Right atrium auricular region (tissue), 2 donors: ENCODE results near the gene FGF1. TPM values are rescaled to one million over a fixed set of nuclear protein-coding genes. Genes with fewer than 3 reads are reported as not detected.
A peak's percentile ranks its signal among the peaks of the same experiment; 100 is the strongest.

Experiments used
- DNase-seq: peaks from one replicate; pipeline ENCODE4 v3.0.0-alpha.2; 2019; ENCODE audit warnings: low spot score
- H3K27ac ChIP-seq, 2 donors: fragments of 200-600 bp; sonication (generic); 1 replicate in 1 of 2; 2 replicates in 1 of 2; pipeline ENCODE4 v1.5.1; 2016 to 2019
- H3K27me3 ChIP-seq, 2 donors: fragments of 200-600 bp; sonication (generic); one replicate each; pipeline versions ENCODE4 v1.5.1 to v1.6.0; 2017 to 2019
- H3K36me3 ChIP-seq: fragments of 200-600 bp; sonication (generic); one replicate; pipeline ENCODE4 v1.5.1; 2016
- H3K4me1 ChIP-seq, 2 donors: fragments of 200-600 bp; sonication (generic); one replicate each; pipeline versions ENCODE4 v1.5.1 to v1.6.0; 2017 to 2019
- H3K4me3 ChIP-seq, 2 donors: fragments of 200-600 bp; sonication (generic); 1 replicate in 1 of 2; 2 replicates in 1 of 2; pipeline ENCODE4 v1.5.1; 2017 to 2019; ENCODE audit warnings: mild to moderate bottlenecking in 1 of 2, moderate library complexity in 1 of 2
- H3K9me3 ChIP-seq, 2 donors: fragments of 200-600 bp; sonication (generic); one replicate each; pipeline ENCODE4 v1.5.1; 2019
- total RNA-seq, 2 donors: library from RNA; depleted of rRNA; stranded (reverse); fragments of >200 nt; gene quantifications; one replicate each; pipeline ENCODE4 v1.1.0, GENCODE V29; 2016
- TF ChIP-seq, protein P1 (sequence below), 2 donors: fragments of 200-600 bp; sonication (generic); IDR thresholded peaks; one replicate each; pipeline ENCODE4 v1.5.1; 2019; ENCODE audit warnings: antibody characterized with exemption in 2 of 2

The FGF1 gene
- total RNA-seq, 2 donors from 2014 or later, result 35.3 to 47.9 TPM

GRCh38 chr5:142572006-142572405 lies 113.9 kb downstream of the FGF1 start:
- H3K27me3 ChIP-seq, result no peaks in the 10 kb centered on the region
- no peaks in the 10 kb centered on the region for H3K9me3 ChIP-seq
- no peak overlapping the region for H3K4me3 ChIP-seq
- TF ChIP-seq, protein P1, sequence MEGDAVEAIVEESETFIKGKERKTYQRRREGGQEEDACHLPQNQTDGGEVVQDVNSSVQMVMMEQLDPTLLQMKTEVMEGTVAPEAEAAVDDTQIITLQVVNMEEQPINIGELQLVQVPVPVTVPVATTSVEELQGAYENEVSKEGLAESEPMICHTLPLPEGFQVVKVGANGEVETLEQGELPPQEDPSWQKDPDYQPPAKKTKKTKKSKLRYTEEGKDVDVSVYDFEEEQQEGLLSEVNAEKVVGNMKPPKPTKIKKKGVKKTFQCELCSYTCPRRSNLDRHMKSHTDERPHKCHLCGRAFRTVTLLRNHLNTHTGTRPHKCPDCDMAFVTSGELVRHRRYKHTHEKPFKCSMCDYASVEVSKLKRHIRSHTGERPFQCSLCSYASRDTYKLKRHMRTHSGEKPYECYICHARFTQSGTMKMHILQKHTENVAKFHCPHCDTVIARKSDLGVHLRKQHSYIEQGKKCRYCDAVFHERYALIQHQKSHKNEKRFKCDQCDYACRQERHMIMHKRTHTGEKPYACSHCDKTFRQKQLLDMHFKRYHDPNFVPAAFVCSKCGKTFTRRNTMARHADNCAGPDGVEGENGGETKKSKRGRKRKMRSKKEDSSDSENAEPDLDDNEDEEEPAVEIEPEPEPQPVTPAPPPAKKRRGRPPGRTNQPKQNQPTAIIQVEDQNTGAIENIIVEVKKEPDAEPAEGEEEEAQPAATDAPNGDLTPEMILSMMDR (IDR thresholded peaks at IDR 0.05), result no peak
- DNase-seq, result no peak
- no peak overlapping the region for H3K27ac ChIP-seq
- H3K36me3 ChIP-seq, result no peaks in the 10 kb centered on the region
- peaks cover 0 to 15% of the 10 kb centered on the region in 2 donors for H3K4me1 ChIP-seq

GRCh38 chr5:142571371-142571770 lies 114.5 kb downstream of the FGF1 start:
- H3K9me3 ChIP-seq, result no peaks in the 10 kb centered on the region
- H3K27me3 ChIP-seq, result no peaks in the 10 kb centered on the region
- TF ChIP-seq, protein P1 (IDR thresholded peaks at IDR 0.05), result no peak
- no peak overlapping the region for H3K27ac ChIP-seq
- H3K4me3 ChIP-seq, result no peak overlapping the region
- peaks cover 0 to 15% of the 10 kb centered on the region in 2 donors for H3K4me1 ChIP-seq
- no peaks in the 10 kb centered on the region for H3K36me3 ChIP-seq
- no peak for DNase-seq

GRCh38 chr5:142569905-142570304 lies 116.0 kb downstream of the FGF1 start:
- Histone ChIP-seq H3K4me3 (no peak overlapping the region), H3K27ac (no peak overlapping the region), H3K4me1 (peaks cover 0 to 15% of the 10 kb centered on the region in 2 donors), H3K9me3 (no peaks in the 10 kb centered on the region), H3K27me3 (no peaks in the 10 kb centered on the region), H3K36me3 (no peaks in the 10 kb centered on the region)
- TF ChIP-seq, protein P1 (IDR thresholded peaks at IDR 0.05), result no peak
- no peak for DNase-seq

- H3K9me3 ChIP-seq, result no peaks in the 10 kb centered on the region
- no peaks in the 10 kb centered on the region for H3K36me3 ChIP-seq
- no peaks in the 10 kb centered on the region for H3K27me3 ChIP-seq
- TF ChIP-seq, protein P1 (IDR thresholded peaks at IDR 0.05), result no peak
- DNase-seq, result no peak
- no peak overlapping the region for H3K4me3 ChIP-seq
- peak overlapping the region; percentile 64 to 66 for H3K27ac ChIP-seq
- peaks cover 0 to 15% of the 10 kb centered on the region in 2 donors for H3K4me1 ChIP-seq
These were observed 116.9 kb downstream of the FGF1 start for GRCh38 chr5:142568996-142569335.

- Histone ChIP-seq H3K4me1 (peaks cover 0 to 15% of the 10 kb centered on the region in 2 donors), H3K4me3 (no peak overlapping the region)
- no peak for DNase-seq
These were observed 117.5 kb downstream of the FGF1 start for GRCh38 chr5:142568283-142568995.

More at GRCh38 chr5:142568283-142568995, 117.5 kb downstream of the FGF1 start:
- Histone ChIP-seq H3K9me3 (no peaks in the 10 kb centered on the region), H3K27me3 (no peaks in the 10 kb centered on the region), H3K27ac (peak overlapping the region; percentile 64 to 66), H3K36me3 (no peaks in the 10 kb centered on the region)
- TF ChIP-seq, protein P1 (IDR thresholded peaks at IDR 0.05), result no peak
